ENCODE measurements around the gene ZNF3. TPM values are rescaled to one million over a fixed set of nuclear protein-coding genes. Genes with fewer than 3 reads are reported as not detected.

Gene ZNF3
- total and polyA plus RNA-seq, 9 of the 15 experiments (the other 6 are each of a cell fraction or from before 2014, with no cell fraction given) = 30.0 to 64.9 (median 51.5) TPM

DNA sequence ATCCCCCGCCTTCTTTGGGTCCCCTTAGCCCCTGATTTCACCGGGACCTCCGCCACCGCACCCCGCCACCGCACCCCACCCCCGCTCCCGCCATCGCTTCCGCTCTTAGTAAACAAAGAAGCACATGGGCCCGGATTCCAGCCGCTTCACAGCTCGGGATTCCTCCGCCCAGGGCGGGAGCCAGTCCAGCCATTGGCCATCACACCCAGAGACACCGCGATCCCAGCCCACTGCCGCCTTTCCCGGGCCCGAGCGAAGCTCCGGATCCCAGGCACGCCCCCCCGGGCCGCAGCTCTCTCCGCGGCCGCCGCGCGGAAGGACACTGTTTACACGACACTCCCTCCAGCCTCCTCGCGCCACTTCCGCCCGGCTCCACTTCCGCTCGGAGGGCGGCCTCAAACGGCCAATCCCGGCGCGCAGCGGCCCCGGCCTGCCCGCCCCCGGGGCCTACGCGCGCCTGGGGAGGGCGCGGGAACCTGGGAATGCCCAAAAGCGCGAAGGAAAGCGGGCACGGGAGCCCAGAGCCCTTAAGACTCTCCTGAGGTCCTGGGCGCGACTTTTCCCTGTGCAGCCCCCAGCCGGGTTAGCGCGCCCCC, 19.0 kb upstream of the ZNF3 start (continued):
- TF ChIP-seq, protein P1, sequence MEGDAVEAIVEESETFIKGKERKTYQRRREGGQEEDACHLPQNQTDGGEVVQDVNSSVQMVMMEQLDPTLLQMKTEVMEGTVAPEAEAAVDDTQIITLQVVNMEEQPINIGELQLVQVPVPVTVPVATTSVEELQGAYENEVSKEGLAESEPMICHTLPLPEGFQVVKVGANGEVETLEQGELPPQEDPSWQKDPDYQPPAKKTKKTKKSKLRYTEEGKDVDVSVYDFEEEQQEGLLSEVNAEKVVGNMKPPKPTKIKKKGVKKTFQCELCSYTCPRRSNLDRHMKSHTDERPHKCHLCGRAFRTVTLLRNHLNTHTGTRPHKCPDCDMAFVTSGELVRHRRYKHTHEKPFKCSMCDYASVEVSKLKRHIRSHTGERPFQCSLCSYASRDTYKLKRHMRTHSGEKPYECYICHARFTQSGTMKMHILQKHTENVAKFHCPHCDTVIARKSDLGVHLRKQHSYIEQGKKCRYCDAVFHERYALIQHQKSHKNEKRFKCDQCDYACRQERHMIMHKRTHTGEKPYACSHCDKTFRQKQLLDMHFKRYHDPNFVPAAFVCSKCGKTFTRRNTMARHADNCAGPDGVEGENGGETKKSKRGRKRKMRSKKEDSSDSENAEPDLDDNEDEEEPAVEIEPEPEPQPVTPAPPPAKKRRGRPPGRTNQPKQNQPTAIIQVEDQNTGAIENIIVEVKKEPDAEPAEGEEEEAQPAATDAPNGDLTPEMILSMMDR (IDR thresholded peaks at IDR 0.05 in 2 of 3, conservative IDR thresholded peaks at IDR 0.05 in 1 of 3; ENCODE audit: insufficient read depth in 2 of 3, low read depth in 1 of 3, low read length in 3 of 3) = no peak
- TF ChIP-seq EP300 (IDR thresholded peaks at IDR 0.05; ENCODE audit: low read length) (peak; percentile 39; the same call in 1 of the 2 replicates), HDAC8 (tag; IDR thresholded peaks at IDR 0.05) (no peak), POLR2A (conservative IDR thresholded peaks at IDR 0.05) (no peak), POLR2AphosphoS5 (IDR thresholded peaks at IDR 0.05; ENCODE audit: control insufficient read depth, insufficient read depth, low read depth, low read length) (peak; percentile 57), TFAP4 (CRISPR knock-in tag; IDR thresholded peaks at IDR 0.05; ENCODE audit: borderline replicate concordance) (0 out of 2 replicates have a peak, but pooled peaks have one; percentile 33), MCM2 (IDR thresholded peaks at IDR 0.05; ENCODE audit: low read depth) (no peak), ESRRB (CRISPR knock-in tag; IDR thresholded peaks at IDR 0.05; ENCODE audit: borderline replicate concordance) (no peak), NCOR1 (IDR thresholded peaks at IDR 0.05) (peak; percentile 62; the same call in 1 of the 2 replicates), GTF2F1 (IDR thresholded peaks at IDR 0.05; ENCODE audit: low read depth, low read length) (no peak), EP400 (IDR thresholded peaks at IDR 0.05) (peak; percentile 98), ZNF232 (CRISPR knock-in tag; IDR thresholded peaks at IDR 0.05) (no peak), ZNF79 (CRISPR knock-in tag; IDR thresholded peaks at IDR 0.05; ENCODE audit: low read depth) (no peak), PCBP1 (IDR thresholded peaks at IDR 0.05; ENCODE audit: low read depth, low read length, poor library complexity, severe bottlenecking) (peak; percentile 99)
- TF ChIP-seq, protein P2, sequence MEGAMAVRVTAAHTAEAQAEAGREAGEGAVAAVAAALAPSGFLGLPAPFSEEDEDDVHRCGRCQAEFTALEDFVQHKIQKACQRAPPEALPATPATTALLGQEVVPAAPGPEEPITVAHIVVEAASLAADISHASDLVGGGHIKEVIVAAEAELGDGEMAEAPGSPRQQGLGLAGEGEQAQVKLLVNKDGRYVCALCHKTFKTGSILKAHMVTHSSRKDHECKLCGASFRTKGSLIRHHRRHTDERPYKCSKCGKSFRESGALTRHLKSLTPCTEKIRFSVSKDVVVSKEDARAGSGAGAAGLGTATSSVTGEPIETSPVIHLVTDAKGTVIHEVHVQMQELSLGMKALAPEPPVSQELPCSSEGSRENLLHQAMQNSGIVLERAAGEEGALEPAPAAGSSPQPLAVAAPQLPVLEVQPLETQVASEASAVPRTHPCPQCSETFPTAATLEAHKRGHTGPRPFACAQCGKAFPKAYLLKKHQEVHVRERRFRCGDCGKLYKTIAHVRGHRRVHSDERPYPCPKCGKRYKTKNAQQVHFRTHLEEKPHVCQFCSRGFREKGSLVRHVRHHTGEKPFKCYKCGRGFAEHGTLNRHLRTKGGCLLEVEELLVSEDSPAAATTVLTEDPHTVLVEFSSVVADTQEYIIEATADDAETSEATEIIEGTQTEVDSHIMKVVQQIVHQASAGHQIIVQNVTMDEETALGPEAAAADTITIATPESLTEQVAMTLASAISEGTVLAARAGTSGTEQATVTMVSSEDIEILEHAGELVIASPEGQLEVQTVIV (CRISPR knock-in tag; IDR thresholded peaks at IDR 0.05; ENCODE audit: borderline replicate concordance) = no peak
